HPDE6-E6E7 (cell line): ENCODE measurements around the gene GID4.

ENCODE experiments used
- DNase-seq: peaks from one replicate; pipeline ENCODE4 v3.0.0; 2011; ENCODE audit warnings: missing footprints; ENCODE audit errors: extremely low spot score

The GID4 gene

DNA sequence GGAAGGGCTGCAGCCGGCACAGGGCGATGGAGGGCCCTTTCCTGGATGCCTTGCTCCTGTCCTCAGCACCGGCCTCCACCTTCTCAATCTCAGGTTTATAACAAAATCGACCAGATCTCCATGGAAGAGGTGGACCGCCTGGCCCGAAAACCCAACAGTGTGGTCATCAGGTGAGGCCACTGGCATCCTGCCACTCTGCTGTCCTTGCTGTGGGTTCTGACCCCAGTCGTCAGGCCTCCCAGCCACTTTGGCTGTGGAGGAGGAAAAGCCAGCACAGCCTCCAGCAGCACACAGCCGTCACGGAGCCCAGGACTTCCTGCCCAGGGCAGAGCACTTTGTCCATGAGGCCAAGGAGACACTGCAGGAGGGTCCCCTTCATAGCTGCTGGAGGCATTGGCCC is 62.6 kb downstream of the GID4 start:
- no peak for DNase-seq

DNA sequence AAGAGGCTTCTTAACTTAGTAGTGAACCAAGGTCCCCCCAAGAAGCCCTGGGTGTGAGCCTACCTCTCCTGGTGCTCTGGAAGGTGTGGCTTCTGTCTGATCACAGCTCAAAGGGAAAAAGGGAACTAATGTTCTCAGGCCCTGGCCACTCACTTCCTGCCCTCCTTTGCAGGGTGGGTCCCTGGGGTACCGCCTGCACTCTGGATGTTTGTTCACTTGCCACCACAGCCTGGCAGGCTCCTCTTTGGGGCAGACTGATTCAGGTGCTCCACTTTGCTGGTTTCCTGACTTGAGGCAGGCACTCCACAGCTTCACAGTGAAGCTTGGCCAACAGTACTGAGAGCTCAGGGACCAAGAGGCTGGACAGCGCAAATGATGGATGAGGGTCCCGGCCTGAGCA is 63.4 kb downstream of the GID4 start:
- no peak for DNase-seq

DNA sequence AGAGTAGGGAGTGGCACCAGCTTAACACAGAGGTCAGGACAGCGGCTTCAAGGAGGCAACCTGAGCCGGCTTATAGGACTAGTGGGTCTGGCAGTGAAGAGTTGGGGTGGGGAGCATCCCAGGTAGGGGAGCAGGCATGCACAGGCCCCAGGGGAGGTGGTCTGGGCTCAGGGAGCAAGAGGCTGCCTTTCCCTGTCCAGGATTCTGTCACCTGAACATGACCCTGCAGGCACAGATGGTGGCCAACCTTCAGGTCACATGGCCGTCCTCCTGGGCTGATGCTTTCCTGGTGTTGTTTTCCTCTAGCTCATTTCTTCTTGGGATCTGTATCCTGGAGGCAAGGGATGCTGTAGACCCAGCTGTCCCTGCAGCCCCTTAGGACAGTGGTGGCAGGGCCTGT is 65.8 kb downstream of the GID4 start:
- no peak for DNase-seq

DNA sequence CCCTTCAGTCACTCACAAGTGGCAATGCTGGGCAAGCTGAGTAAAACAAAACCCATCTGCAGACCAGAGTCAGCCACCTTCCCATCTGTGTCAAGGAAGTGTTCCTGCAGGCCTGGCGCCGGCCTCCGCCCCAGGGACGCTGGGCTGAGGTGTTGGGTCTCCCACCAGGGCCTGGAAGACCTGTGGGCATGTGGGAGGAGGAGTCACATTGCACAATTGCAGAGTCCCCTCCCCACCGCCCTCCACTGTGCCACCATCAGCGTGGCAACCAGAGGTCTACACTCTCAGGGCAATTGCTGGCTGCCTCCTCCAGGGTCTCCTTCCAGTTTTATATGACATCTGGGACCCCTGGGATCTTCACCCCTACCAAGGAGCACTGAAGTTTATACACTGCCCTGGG is 66.4 kb downstream of the GID4 start:
- no peak for DNase-seq

DNA sequence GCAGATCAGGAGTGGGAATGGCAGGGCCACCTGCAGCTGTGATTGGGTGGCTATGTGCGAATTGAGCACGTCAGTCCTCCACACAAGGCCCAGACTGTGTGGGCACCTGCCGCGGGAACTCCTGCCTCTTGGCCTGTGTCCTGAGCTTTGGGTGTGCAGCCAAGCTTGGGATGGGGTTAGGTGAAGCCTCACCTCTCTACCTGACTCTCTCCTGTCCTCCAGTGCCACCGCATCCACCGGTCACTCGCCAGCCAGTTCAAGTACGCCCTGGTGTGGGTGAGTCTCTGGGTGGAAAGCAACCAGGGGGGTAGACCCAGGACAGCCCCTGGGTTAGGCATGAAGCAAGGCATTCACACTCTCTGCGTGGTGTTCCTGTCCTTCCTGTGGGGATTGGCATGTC is 67.0 kb downstream of the GID4 start:
- no peak for DNase-seq

DNA sequence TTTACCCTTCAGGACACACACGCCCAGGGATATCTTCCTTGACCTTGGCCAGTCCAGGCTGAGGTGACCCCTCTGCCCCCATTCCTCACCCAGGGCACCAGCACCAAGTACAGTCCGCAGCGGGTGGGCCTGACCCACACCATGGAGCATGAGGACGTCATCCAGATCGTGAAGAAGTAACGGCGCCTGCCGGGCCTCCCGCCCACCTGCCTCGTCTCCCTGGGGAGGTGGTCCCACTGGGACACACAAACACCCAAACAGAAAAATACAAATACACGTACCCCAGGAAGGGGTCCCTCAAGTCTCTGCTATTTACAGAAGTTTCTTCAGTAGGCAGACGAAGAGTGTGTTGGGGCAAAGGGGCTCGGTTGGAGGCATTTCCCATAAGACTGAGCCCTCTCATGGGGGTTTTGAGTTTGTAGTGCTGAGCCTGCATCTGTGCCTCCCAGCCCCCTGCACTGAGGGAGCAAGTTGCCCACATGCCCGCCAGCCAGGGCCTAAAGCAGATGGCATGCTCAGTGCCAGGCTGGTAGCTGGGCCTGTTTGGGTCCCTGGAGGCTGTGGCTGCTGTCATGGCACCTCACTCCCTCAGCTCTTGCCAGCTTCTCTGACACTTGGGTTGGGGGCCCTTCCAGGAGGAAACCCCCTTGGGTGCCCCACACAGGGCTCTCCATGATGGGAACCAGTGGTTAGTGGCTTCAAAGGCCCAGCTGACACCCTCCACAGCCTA is 68.0 kb downstream of the GID4 start:
- no peak for DNase-seq

DNA sequence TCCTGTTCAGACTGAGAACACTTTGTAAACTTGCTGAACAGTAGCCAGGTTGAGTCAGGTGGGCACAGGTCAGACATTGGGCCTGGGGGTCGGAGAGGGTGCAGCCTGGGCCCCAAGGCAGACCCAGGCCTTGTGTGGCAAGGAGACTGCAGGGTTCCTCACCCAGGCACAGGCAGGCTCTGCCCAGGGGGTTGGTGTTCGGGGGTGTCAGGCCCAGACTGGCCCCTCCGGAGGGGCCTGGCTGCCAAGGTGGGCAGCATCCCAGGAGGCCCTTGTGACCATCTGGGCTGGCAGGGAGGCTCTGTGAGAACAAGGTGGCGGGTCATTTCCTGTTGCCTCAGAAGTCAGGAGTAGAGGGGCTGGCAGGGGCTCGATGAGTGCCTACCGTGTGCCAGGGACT is 68.8 kb downstream of the GID4 start:
- DNase-seq, result no peak

DNA sequence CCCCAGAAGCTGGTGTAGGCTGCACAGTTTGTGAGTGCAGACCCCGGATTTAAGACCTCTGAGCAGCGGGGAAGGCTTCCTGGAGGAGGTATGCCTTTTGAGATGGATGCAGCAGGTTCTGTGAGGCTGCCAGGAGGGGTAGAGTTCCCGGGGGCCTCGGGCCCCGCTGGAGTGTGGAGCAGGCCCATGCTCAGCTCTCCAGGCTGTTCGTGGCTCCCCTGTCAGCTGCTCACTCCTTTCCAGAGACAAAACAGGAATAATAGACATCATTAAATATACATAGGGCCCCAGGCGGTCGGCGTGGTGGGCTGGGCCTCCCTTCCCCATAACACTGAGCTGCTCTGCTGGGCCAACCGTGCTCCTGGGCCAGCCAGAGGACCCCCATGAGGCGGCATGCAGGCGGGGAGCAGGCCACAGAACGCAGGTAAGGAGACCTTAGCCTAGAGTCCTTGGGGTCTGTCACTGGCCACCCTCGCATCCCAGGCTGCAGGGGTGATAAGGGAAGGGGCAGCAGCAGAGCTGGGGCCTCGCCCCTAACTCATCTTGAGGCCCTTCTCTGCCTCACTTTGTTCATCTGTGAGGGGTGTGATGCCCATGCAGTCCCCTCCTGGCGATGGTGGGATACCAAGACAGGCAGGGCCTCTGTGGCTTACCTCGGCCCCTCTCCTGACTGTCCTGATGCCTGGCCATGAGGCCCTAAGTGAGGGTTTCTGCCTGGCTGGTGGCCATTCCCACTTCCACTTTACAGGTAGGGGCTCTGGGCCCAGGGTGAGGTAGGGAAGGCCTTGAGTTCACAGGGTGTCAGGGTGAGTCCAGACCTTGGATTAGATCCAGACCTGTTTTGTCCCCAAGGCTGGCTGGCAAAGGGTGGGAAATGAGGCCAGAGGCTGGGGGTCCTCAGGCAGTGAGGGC is 69.4 kb downstream of the GID4 start, which contains the start of gene MYO15A:
Gene MYO15A, plus strand, starts transcription at position 356 of the 912 bp plus-strand sequence. CDS start 10,045 bp downstream, outside the sequence.
- DNase-seq, result no peak

DNA sequence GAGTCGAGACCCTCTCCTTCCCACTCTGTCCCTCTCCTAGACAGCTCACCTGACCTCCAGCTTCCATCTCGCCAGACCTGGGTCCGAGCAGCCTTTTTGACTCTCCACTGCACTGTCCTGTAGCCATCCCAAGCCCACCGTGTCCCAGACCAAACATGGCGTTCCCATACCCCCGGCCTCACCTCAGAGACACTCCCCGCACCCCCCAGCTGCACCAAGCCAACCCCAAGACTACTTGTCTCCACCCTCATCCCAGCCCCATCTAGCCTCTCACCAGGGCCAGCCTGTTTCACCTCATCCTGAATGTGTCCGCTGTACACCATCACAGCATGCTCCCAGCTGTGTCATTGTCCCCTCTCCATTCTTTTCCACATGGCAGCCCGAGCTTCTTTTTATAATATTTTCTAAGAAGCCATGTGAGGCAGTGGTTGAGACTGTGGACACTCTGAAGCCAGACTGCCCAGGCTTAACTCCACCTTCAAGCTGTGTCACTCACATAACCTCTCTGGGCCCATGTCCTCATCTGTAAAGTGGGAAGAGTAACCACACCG is 70.8 kb downstream of the GID4 start:
- DNase-seq, result no peak

DNA sequence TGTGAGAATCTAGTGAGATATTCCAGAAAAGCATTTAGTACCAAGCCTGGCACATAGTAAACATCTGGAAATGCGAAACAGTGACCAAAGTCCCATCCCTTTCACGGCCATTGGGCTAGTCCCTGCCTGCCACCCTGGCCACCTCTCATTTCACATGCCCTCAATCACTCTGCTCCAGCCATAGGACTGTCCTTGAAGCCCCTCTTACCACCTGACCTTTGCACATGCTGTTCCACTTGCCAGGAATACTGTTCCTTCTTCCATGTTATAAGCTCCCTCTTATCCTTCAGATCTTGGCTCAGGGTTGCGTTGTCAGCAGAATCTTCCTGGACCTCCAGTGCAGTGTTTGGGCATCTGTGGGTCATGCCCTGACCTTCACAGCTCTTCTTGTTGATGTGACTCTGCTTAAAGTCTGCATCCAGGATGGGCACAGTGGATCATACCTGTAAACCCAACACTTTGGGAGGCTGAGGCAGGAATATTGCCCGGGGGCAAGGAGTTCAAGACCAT is 71.5 kb downstream of the GID4 start:
- DNase-seq, result no peak

DNA sequence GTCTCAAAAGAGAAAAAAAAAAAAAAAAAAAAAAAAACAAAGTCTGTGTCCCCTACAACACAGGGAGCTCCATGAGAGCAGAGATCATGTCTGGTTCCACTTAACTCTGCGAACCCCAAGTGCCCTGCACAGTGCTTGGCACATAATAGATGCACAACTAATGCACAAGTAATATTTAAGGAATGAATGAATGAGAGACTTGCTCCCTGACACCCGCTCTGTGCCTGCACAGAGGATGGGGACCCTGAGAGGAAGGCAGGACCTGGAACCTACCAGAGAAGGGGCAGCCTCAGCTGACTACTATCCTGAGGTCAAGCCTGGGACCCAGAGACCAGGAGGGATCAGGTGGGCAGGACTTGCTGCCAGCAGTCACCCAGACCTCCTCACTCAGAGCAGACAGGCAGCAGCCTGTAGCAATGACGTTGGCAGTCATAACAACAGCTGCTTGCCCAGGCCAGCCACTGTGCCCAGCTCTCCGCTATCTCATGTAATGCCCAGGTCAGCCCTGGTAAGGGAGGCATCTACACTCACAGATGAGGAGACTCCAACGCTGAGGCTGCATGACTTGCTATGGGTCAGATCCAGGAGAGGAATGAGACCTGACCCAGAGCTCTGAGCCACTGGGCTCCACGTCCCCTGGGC is 72.2 kb downstream of the GID4 start:
- DNase-seq, result no peak

DNA sequence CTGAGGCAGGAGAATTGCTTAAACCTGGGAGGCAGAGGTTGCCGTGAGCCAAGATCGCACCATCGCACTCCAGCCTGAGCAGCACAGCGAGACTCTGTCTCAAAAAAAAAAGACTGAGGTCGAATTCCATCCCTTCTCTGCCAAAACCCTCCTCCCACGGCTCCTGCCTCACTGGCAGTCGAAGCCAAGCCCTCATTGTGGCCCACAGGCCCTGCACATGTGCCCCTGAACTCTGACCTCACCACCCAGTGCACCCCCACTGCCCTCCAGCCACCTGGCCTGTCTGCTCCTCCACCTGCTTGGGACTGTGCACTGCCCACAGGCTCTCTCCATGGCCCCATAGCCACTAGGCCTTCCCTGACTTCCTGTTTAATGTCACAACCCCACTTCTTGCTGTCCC is 76.3 kb downstream of the GID4 start:
- DNase-seq, result no peak

DNA sequence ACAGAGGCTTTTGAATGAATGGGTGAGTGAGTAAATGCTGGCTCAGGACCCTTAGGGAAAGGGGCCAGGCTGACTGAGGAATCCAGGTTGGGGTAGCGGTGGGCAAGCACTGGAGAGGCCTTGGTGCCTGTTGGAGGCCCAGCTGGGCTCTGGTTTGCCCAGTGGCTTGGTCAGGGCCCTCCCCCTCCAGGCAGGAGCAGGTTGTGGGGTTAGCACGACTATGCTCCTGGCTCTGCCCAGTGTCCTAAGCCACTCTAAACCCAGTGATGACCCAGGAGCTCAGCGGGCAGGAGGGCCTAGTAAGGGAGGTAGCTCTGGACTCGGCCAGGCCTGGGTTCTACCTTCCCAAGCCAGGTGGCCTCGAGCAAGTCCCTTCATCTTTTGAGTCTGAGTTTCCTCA is 76.9 kb downstream of the GID4 start:
- no peak for DNase-seq

DNA sequence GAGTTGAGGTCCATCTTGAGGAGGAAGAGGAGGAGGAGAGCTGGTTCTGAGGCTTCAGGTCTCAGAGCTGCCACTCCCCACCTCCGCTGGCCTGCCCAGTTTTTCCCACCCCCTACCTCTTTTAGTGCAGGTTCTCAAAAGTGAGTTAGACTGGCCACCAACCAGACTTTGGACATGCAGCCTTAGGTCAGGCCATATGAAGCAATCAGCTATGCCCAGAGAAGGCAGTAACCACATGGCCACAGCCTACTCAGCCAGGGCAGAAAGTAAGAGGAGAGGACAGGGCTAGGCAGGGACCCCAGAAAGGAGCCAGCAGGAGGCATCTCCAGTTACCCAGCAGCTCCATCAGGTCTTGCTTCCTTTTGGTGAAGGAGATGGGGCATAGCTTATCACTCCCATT is 78.3 kb downstream of the GID4 start:
- no peak for DNase-seq
